Upper lobe of left lung (tissue), 4 donors: ENCODE results near the gene MCUB.

Source experiments
- EP300 ChIP-seq, 4 donors: sonication (generic); formaldehyde crosslinking; IDR thresholded peaks; one replicate each; pipeline ENCODE4 v1.5.1; 2017; ENCODE audit warnings: antibody characterized with exemption in 4 of 4, control low read depth in 2 of 4
- POLR2A ChIP-seq, 4 donors: fragments of 450-650 bp; IDR thresholded peaks; one replicate each; pipeline ENCODE4 v1.5.1; 2016 to 2017; ENCODE audit warnings: antibody characterized with exemption in 4 of 4, mild to moderate bottlenecking in 2 of 4
- POLR2AphosphoS5 ChIP-seq, 2 donors: sonication (generic); formaldehyde crosslinking; IDR thresholded peaks; one replicate each; pipeline ENCODE4 v1.5.1; 2017; ENCODE audit warnings: antibody characterized with exemption in 2 of 2
- TF ChIP-seq, protein P1 (sequence below), 6 experiments: fragments of 450-650 bp in 4 of 6; fragments of 200-600 bp in 2 of 6; sonication (generic) in 2 of 6; IDR thresholded peaks; one replicate each; pipeline ENCODE4 v1.5.1; 2016 to 2019; ENCODE audit warnings: antibody characterized with exemption in 6 of 6

DNA sequence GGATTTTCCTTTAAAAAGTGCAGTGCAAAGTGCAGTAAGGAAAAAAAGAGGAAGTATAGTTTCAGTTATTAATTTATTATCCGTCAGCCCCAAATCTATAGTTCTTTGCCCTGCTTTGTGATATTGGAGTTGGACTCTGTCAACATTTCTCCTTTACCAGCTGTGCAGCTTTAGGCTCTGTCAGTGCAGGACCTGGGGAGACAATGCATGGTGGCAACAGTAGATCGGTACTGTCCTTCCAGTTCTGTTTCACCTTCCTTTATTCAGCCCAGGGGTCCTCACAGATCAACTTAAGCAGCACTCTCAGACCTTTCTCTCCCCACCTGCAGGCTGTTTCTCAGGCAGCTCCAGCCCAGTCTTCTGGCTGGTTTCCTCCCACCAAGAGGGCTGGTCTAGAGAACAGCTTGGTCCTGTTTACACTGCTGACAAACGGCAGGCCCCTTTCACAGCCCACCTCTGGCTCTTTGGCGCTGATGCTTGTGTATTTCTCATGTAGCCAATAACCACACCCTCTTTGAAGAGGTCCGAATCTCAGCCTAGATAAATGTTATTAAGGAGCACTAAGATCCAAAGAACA is 71.6 kb downstream of the MCUB start:
- TF ChIP-seq, protein P1, sequence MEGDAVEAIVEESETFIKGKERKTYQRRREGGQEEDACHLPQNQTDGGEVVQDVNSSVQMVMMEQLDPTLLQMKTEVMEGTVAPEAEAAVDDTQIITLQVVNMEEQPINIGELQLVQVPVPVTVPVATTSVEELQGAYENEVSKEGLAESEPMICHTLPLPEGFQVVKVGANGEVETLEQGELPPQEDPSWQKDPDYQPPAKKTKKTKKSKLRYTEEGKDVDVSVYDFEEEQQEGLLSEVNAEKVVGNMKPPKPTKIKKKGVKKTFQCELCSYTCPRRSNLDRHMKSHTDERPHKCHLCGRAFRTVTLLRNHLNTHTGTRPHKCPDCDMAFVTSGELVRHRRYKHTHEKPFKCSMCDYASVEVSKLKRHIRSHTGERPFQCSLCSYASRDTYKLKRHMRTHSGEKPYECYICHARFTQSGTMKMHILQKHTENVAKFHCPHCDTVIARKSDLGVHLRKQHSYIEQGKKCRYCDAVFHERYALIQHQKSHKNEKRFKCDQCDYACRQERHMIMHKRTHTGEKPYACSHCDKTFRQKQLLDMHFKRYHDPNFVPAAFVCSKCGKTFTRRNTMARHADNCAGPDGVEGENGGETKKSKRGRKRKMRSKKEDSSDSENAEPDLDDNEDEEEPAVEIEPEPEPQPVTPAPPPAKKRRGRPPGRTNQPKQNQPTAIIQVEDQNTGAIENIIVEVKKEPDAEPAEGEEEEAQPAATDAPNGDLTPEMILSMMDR (IDR thresholded peaks at IDR 0.05) = no peak
- no peak for TF ChIP-seq POLR2A (IDR thresholded peaks at IDR 0.05)
- TF ChIP-seq POLR2AphosphoS5 (IDR thresholded peaks at IDR 0.05) = no peak
- no peak for TF ChIP-seq EP300 (IDR thresholded peaks at IDR 0.05)
